GM19452 (cell line): ENCODE measurements around the gene LYRM1.
"Not testable (repeated sequence)": the region's sequence is repeated elsewhere in the genome, so short reads cannot be mapped to it uniquely, and the experiment has no call there.

Source experiments
- ATAC-seq: cut with Tn5 transposase; IDR thresholded peaks from one replicate; pipeline ENCODE4 v1.9.1; 2021; ENCODE audit not compliant: unreplicated experiment

The LYRM1 gene

GRCh38 chr16:20900299-20901067 is at the start of gene LYRM1, which contains the start of gene DCUN1D3:
Gene LYRM1, plus strand, starts transcription at chr16:20900771. Its CDS starts 14,785 bp downstream, at chr16:20915556.
Gene DCUN1D3, minus strand, starts transcription at chr16:20900358. Its CDS starts 37,820 bp downstream, at chr16:20862538.
- peak; percentile 68 for ATAC-seq

GRCh38 chr16:20850981-20851380 is 49.6 kb upstream of the LYRM1 start:
- no peak for ATAC-seq

GRCh38 chr16:20851601-20852000 is 49.0 kb upstream of the LYRM1 start:
- no peak for ATAC-seq

- ATAC-seq: no peak
These were observed 47.4 kb upstream of the LYRM1 start for GRCh38 chr16:20853143-20853542.

GRCh38 chr16:20853981-20854620 is 46.5 kb upstream of the LYRM1 start:
- ATAC-seq: no peak

- no peak for ATAC-seq
These were observed 45.6 kb upstream of the LYRM1 start for GRCh38 chr16:20854963-20855362.

- ATAC-seq: no peak
These were observed 43.3 kb upstream of the LYRM1 start for GRCh38 chr16:20857281-20857680.

- no peak for ATAC-seq
These were observed 41.3 kb upstream of the LYRM1 start for GRCh38 chr16:20859229-20859628.

GRCh38 chr16:20859699-20860098 is 40.9 kb upstream of the LYRM1 start:
- ATAC-seq: no peak

GRCh38 chr16:20860361-20860760 is 40.2 kb upstream of the LYRM1 start:
- no peak for ATAC-seq

- ATAC-seq: not testable (repeated sequence)
These were observed 39.6 kb upstream of the LYRM1 start for GRCh38 chr16:20860995-20861394.

- no peak for ATAC-seq
These were observed 38.2 kb upstream of the LYRM1 start for GRCh38 chr16:20862162-20862960.

GRCh38 chr16:20864376-20864775 is 36.2 kb upstream of the LYRM1 start:
- ATAC-seq: not testable (repeated sequence)

- peak; percentile 65 for ATAC-seq
These were observed 35.0 kb upstream of the LYRM1 start for GRCh38 chr16:20865420-20866131.

- ATAC-seq: peak; percentile 25
These were observed 34.3 kb upstream of the LYRM1 start for GRCh38 chr16:20866145-20866772.

- no peak for ATAC-seq
These were observed 33.8 kb upstream of the LYRM1 start for GRCh38 chr16:20866801-20867200.

GRCh38 chr16:20867585-20867984 is 33.0 kb upstream of the LYRM1 start:
- no peak for ATAC-seq

GRCh38 chr16:20868890-20869289 is 31.7 kb upstream of the LYRM1 start:
- ATAC-seq: no peak

GRCh38 chr16:20870122-20870820 is 30.3 kb upstream of the LYRM1 start:
- no peak for ATAC-seq

GRCh38 chr16:20871258-20871657 is 29.3 kb upstream of the LYRM1 start:
- no peak for ATAC-seq
